BE2C (cell line): ENCODE measurements around the gene OR4D5.

Experiments
- DNase-seq: peaks from one replicate; pipeline ENCODE4 v3.0.0-alpha.2; 2020
- H3K27me3 ChIP-seq: fragments of 250-450 bp; sonication (Bioruptor Pico); 2 replicates; pipeline ENCODE4 v1.5.1; 2020; ENCODE audit warnings: mild to moderate bottlenecking
- H3K36me3 ChIP-seq: fragments of 250-450 bp; sonication (Bioruptor Pico); 2 replicates; pipeline ENCODE4 v1.5.1; 2020; ENCODE audit warnings: mild to moderate bottlenecking
- H3K4me1 ChIP-seq: fragments of 250-450 bp; sonication (Bioruptor Pico); 2 replicates; pipeline ENCODE4 v1.5.1; 2020
- H3K4me3 ChIP-seq: 2 replicates; pipeline ENCODE4 v1.5.1; 2011; ENCODE audit warnings: low read depth, low read length
- H3K9me3 ChIP-seq: fragments of 250-450 bp; sonication (Bioruptor Pico); 2 replicates; pipeline ENCODE4 v1.5.1; 2020
- TF ChIP-seq, protein P1 (sequence below): IDR thresholded peaks from 2 replicates; pipeline ENCODE4 v1.5.1; 2012; ENCODE audit warnings: mild to moderate bottlenecking, low read depth, low read length

The OR4D5 gene

DNA sequence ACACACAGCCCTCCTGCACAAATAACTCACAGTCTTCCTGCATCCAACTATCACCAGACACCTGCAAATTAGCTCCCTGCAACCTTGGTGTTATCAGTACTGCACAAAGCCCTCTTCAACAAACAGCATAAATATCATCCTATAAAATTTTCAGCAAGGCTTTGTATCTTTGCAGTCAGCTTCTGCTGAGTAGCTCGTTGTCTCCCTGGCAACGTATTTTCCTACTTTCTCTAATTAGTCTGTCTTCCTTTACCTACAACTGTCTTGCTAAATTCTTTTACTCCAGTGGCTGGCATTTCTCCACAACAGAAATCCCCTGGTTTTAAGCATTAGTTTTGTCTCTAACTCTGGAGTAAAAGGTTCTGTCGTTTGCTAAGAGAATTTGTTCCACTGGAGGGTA lies 33.6 kb upstream of the OR4D5 start:
- H3K27me3 ChIP-seq = no peaks in the 10 kb centered on the region; the same call in none of the 2 replicates
- no peaks in the 10 kb centered on the region for H3K36me3 ChIP-seq
- H3K9me3 ChIP-seq = no peaks in the 10 kb centered on the region
- no peaks in the 10 kb centered on the region for H3K4me1 ChIP-seq
- TF ChIP-seq, protein P1, sequence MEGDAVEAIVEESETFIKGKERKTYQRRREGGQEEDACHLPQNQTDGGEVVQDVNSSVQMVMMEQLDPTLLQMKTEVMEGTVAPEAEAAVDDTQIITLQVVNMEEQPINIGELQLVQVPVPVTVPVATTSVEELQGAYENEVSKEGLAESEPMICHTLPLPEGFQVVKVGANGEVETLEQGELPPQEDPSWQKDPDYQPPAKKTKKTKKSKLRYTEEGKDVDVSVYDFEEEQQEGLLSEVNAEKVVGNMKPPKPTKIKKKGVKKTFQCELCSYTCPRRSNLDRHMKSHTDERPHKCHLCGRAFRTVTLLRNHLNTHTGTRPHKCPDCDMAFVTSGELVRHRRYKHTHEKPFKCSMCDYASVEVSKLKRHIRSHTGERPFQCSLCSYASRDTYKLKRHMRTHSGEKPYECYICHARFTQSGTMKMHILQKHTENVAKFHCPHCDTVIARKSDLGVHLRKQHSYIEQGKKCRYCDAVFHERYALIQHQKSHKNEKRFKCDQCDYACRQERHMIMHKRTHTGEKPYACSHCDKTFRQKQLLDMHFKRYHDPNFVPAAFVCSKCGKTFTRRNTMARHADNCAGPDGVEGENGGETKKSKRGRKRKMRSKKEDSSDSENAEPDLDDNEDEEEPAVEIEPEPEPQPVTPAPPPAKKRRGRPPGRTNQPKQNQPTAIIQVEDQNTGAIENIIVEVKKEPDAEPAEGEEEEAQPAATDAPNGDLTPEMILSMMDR = no peak
- H3K4me3 ChIP-seq = no peak overlapping the region
- no peak for DNase-seq

- Histone ChIP-seq H3K36me3 (no peaks in the 10 kb centered on the region), H3K4me3 (no peak overlapping the region), H3K27me3 (no peaks in the 10 kb centered on the region), H3K9me3 (no peaks in the 10 kb centered on the region), H3K4me1 (no peaks in the 10 kb centered on the region)
- TF ChIP-seq, protein P1 = no peak
- DNase-seq = no peak
Observed at GRCh38 chr11:123920943-123921342, 18.5 kb upstream of the OR4D5 start.

DNA sequence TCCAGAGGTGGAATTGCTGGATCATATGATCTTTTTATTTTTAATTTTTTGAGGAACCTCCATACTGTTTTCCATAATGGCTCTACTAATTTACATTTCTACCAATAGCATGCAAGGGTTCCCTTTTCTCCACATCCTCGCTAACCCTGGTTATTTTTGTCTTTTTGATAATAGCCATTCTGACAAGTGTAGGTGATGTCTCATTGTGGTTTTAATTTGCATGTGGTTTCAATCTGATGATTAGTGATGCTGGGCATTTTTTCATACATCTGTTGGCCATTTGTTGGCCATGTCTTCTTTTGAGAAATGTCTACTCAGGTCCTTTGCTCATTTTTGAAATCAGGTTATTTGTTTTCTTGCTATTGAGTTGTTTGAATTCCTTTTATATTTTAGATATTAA lies 15.4 kb upstream of the OR4D5 start:
- Histone ChIP-seq H3K9me3 (no peaks in the 10 kb centered on the region), H3K4me3 (no peak overlapping the region), H3K27me3 (no peaks in the 10 kb centered on the region), H3K36me3 (no peaks in the 10 kb centered on the region), H3K4me1 (no peaks in the 10 kb centered on the region)
- no peak for DNase-seq
- TF ChIP-seq, protein P1 = no peak

GRCh38 chr11:123942413-123942812 lies 3.0 kb downstream of the OR4D5 start:
- H3K9me3 ChIP-seq = no peaks in the 10 kb centered on the region
- no peak overlapping the region for H3K4me3 ChIP-seq
- TF ChIP-seq, protein P1 = no peak
- H3K36me3 ChIP-seq = no peaks in the 10 kb centered on the region
- no peaks in the 10 kb centered on the region for H3K27me3 ChIP-seq
- no peaks in the 10 kb centered on the region for H3K4me1 ChIP-seq
- DNase-seq = no peak

- no peaks in the 10 kb centered on the region for H3K4me1 ChIP-seq
- H3K36me3 ChIP-seq = no peaks in the 10 kb centered on the region
- H3K9me3 ChIP-seq = no peaks in the 10 kb centered on the region
- no peak for DNase-seq
- no peaks in the 10 kb centered on the region for H3K27me3 ChIP-seq
- TF ChIP-seq, protein P1 = no peak
- no peak within 1 kb of the TSS for H3K4me3 ChIP-seq
Observed at GRCh38 chr11:123943738-123944137, 4.3 kb downstream of the OR4D5 start, which contains the start of gene OR6T1. OR6T1 (minus strand) TSS chr11:123943838; CDS start chr11:123943838, 0 bp downstream.

- no peak for DNase-seq
- H3K4me1 ChIP-seq = no peaks in the 10 kb centered on the region
- H3K36me3 ChIP-seq = no peaks in the 10 kb centered on the region
- no peaks in the 10 kb centered on the region for H3K27me3 ChIP-seq
- TF ChIP-seq, protein P1 = no peak
- no peaks in the 10 kb centered on the region for H3K9me3 ChIP-seq
- no peak overlapping the region for H3K4me3 ChIP-seq
Observed at GRCh38 chr11:123945132-123945531, 5.7 kb downstream of the OR4D5 start.
